Brain pericyte (primary cell): ENCODE measurements around the gene TRIAP1.
"Not testable (repeated sequence)": the region's sequence is repeated elsewhere in the genome, so short reads cannot be mapped to it uniquely, and the experiment has no call there.

ENCODE experiments used
- DNase-seq: peaks from one replicate; pipeline ENCODE4 v3.0.0-alpha.2; 2012; ENCODE audit warnings: low read depth, low spot score

Gene TRIAP1

GRCh38 chr12:120468821-120469449, 22.8 kb upstream of the TRIAP1 start:
- no peak for DNase-seq

- DNase-seq, result no peak
These were observed 22.2 kb upstream of the TRIAP1 start for GRCh38 chr12:120468325-120468820.

- no peak for DNase-seq
These were observed 21.3 kb upstream of the TRIAP1 start for GRCh38 chr12:120467439-120467838.

GRCh38 chr12:120466560-120467315, 20.6 kb upstream of the TRIAP1 start:
- no peak for DNase-seq

- DNase-seq, result no peak
These were observed 19.6 kb upstream of the TRIAP1 start for GRCh38 chr12:120465756-120466155.

GRCh38 chr12:120463712-120464111, 17.5 kb upstream of the TRIAP1 start:
- no peak for DNase-seq

GRCh38 chr12:120462099-120462640, 16.0 kb upstream of the TRIAP1 start:
- DNase-seq, result no peak

- DNase-seq, result no peak
These were observed 14.0 kb upstream of the TRIAP1 start for GRCh38 chr12:120460157-120460556.

GRCh38 chr12:120457133-120457532, 10.9 kb upstream of the TRIAP1 start:
- DNase-seq, result no peak

- DNase-seq, result no peak
These were observed 9.1 kb upstream of the TRIAP1 start for GRCh38 chr12:120455302-120455701.

GRCh38 chr12:120453977-120454376, 7.8 kb upstream of the TRIAP1 start:
- DNase-seq, result no peak

GRCh38 chr12:120453060-120453750, 7.0 kb upstream of the TRIAP1 start:
- DNase-seq, result no peak

- DNase-seq, result not testable (repeated sequence)
These were observed 6.3 kb upstream of the TRIAP1 start for GRCh38 chr12:120452524-120452923.

GRCh38 chr12:120447992-120448391, 1.8 kb upstream of the TRIAP1 start:
- DNase-seq, result no peak

GRCh38 chr12:120446844-120447178, 627 bp upstream of the TRIAP1 start:
- DNase-seq, result not testable (repeated sequence)

GRCh38 chr12:120444676-120445075, 1.5 kb downstream of the TRIAP1 start:
- no peak for DNase-seq

- no peak for DNase-seq
These were observed 6.4 kb downstream of the TRIAP1 start for GRCh38 chr12:120439646-120440247.

GRCh38 chr12:120438495-120439198, 7.5 kb downstream of the TRIAP1 start:
- DNase-seq, result no peak

- DNase-seq, result peak; percentile 82
These were observed 8.3 kb downstream of the TRIAP1 start, which contains the start of gene COX6A1 for GRCh38 chr12:120437735-120438494. TSS of gene COX6A1 (plus strand) at chr12:120438113. CDS start at chr12:120438127, 14 bp downstream.

- no peak for DNase-seq
These were observed 13.2 kb downstream of the TRIAP1 start for GRCh38 chr12:120432772-120433525.
